Activated naive CD8-positive, alpha-beta T cell treated with anti-CD3 and anti-CD28 coated beads, Interleukin-2, amount 50 U/mL, for 16 hours (primary cell): ENCODE data around the gene RPL22.

Experiments
- DNase-seq: peaks from one replicate; pipeline ENCODE4 v3.0.0-alpha.2; 2020; ENCODE audit warnings: low read depth, low spot score

RPL22 gene

DNA sequence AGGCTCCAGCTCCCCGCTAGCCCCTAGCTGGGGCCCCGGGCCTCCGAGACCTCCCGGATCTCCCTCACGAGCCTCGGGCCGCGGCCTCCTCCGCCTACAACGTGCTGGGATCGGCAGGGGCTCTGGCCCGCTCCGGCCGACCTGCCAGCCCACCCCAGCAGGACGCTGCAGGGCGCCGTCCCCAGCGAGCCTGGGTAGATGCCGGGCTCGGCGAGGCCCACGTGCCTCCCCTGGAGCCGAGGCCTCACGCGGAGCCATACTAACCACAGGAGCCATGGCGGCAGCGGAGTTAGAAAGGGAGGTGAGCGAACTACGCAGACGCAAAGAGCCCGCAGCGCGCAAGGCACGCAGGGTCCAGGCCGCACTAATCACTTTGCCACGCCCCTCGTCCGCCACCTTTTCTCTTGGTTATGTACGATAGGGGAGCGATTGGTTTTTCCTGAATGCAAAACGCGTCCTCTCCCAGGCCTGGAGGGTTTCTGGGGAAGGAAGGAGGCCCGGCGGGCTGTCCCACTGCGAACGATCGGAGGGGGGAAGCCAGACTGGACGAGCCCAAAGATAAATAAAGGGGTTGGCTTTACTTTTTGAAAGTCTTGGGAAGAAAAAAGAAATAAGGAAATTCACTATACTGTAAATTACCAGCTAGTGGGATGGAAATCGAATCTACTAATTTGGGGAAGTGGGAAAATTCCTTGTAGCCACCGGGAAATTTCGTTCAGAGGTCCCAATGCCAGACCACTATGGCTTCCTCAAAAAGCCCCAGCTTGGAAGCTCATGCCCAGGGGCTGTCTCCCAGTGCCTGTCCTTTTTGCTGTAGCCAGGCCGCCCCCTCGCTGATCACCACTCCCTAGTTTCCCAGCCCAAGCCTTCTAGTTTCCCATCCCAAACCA is at the start of gene RPL22:
Gene RPL22, minus strand, starts transcription at position 298 of the 890 bp plus-strand sequence. Its CDS starts 22 bp downstream, at position 276.
- DNase-seq, result peak; percentile 95

GRCh38 chr1:6248161-6248776 is 48.9 kb upstream of the RPL22 start:
- no peak for DNase-seq

DNA sequence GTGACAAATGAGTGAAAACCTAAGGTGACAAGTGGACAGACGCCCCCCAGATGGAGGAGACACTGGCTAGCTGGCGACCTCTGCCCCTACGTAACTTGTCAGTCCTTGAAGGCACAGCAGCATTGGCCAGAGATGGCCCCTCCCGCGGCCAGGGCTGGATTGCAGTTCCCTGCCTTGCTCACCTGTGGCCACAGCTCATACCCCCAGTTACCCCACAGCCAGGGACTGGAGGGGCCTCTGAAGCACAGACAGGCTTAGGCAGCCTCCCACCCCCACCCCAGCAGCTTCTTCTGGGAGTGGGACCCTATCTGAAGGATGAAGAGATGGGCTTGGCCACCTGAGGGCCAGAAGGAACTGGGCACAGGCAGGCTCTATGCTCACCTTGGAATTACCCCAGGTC is 48.3 kb upstream of the RPL22 start:
- DNase-seq, result no peak

- DNase-seq, result peak; percentile 61
Observed at GRCh38 chr1:6246497-6247467, 47.4 kb upstream of the RPL22 start.

DNA sequence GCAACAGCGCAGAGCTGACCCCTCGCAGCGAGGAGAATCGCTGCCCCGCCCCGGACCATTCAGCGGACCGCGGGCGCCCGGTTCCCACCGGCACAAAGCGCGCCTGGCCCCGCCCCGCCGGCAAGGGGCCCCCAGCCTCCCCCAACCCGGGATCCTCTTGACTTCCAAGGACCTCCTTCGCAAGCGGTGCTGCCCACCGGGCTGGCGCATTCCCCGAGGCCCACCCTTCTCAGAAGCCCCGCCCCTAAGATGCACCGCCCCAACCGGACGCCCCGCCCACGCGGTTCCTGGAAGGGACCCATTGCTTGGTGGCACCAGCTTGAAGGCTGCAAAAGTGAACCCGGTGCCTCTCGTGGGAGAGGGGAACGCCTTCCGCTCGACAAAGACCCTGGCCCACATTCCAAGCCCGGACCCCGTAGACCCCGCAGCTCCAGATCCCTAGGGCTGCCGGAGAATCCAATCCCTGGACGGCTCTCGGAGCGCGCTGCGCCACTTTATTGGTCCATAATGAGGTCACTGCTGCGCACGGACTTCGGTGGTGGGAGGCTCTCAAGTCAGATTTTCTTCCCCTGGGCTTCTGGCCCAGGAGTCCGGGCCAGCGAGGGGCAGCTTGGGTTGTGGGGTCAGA is 46.6 kb upstream of the RPL22 start:
- no peak for DNase-seq

DNA sequence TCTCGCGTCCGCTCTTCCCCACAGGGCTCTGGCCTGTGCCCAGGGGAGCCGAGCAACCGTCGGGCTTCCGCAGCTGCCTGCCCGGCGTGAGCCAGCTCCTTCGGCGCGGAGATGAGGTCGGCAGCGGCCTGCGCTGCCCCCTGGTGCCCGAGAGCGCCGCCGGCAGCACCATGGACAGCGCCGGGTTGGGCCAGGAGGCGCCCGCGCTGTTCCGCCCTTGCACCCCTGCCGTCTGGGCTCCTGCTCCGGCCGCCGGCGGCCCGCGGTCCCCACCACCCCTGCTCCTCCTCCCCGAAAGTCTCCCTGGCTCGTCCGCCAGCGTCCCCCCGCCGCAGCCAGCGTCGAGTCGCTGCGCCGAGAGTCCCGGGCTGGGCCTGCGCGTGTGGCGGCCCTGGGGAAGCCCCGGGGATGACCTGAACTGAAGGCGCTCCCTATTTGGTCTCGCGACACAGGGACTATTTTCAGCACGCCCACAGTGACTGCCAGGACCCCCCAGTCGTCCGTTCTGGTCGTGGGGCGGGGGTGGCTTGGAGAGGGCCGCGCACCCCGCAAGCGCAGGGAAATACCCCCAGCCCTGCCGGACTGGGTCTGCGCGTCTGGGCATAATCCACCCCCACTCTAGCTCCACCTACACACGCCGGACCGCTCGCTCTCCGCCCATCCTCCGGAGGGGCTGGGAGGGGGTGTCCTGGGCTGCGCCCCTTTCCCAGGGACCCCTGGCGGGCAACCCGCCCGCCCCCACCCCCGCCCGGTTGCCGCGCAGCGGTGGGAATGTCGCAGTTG is 45.9 kb upstream of the RPL22 start:
- peak; percentile 59 for DNase-seq

- no peak for DNase-seq
Observed at GRCh38 chr1:6244401-6245049, 45.1 kb upstream of the RPL22 start.

DNA sequence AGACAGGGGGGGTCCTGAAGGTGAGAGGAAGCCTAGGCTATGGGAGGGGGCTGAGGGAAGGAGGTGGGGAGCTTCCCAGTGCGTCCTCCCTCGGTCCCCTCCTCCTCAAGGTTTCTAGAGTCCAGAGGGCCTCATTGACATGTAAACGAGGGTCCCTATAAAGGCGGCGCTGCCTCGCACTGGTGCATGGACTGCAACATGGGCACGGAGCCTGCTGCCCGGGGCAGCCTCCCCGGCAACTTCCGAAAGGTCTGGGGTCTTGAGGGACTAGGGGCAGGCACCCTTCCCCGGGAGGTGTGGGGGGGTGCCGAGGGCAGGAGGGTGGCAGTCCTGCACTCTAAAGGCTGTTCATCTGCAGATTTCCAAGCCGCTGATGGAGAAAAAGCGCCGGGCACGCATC is 44.6 kb upstream of the RPL22 start, which contains the start of gene HES3:
Gene HES3, plus strand, starts transcription at position 187 of the 400 bp plus-strand sequence. Its CDS starts 187 bp downstream, at position 374.
- no peak for DNase-seq

DNA sequence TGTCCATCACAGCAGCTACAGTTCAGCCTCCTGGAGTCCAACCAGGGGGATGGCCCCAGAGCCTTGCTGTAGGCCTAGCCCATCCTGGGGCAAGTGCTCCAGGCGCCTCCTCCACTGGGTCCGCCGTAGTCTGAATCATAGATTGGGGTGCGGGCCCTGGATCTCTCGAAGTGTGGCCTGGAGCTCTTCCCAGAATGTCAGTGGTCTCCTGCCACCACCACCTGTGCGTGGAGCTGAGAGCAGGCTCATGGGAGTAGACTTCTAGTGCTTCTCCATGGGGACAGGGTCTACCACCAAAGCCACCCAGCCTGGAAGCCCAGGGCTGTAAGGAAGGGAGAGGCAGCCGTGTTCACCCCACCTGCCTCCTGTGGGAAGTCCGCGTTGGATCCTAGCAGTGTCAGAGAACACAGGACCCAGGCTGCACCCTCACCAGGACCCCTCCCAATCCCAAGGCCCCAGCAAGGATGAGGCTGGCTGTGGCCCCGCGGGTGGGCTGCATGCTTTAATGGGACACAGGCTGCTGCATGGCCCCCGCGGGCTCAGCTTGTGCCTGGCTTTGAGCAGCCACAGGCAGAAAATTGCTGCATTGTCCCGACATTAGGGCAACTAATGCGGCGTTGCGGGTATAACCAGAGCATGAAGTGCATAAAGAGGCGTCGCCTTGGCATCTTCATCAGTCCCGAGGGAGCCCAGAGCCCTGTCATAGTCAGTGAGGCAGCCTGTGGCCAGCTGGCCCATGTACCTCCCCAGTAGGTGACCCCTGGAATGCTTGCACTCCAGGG is 43.8 kb upstream of the RPL22 start:
- DNase-seq, result no peak

GRCh38 chr1:6241887-6242740 is 42.7 kb upstream of the RPL22 start:
- DNase-seq, result no peak

- no peak for DNase-seq
Observed at GRCh38 chr1:6241107-6241886, 41.9 kb upstream of the RPL22 start.

DNA sequence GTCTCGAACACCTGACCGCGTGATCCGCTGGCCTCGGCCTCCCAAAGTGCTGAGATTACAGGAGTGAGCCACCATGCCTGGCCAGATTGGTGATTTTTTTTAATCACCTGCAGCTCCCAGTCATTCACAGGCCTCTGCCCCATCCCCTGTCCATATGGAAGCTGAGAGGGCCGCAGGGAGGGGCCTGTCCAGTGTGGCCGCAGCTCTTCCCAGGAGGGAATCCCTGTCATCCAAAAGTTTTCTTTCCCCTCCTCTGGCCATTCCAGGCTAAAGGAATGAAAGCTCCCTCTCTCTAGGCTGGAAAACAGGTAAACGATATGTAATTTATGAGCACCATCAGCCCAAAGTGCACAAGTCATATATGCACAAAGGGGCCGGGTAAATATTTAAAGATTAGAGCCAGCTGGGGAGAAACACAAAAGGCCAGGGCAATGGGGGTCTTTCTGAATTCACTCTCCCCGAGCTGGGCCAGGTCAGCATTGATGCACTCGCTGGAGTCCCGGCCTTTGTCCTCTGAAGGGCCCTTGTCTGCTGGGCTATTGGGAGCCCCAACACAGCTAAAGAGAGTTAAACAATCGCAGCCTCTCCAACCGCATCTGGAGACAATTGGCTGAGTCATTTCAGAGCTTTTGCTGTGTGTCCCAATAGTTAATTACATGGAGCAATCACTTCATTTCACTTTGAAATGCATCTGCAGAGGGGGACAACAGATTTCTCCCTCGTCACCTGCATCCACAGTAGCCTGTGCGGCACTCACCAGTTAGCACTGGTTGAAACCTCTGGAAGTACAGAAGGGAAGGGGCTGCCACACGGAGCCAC is 40.8 kb upstream of the RPL22 start:
- no peak for DNase-seq

DNA sequence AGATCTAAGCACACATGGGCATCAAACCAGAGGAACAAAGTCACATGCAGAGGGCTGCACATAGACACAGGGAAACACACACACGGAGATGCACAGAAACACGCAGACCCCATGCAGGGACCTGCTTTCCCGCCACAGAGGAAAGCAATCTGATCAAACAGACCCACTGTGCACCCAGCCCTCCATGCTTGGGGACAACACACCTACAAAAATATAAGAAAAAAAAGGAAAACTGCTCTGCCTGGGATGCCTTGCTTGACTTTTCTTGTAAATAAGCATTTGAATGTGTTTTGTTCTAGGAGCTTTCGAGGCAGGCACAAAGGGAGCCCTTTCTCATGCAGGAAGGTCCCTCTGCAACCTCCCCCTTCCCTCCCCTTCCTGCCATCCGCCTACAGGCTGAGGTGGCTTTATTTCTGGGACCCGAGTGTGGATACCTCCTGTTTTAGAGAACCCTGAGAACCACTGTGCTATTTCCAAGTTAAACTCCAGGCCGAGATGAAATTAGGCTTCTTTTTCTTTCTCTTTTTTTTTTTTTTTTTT is 39.9 kb upstream of the RPL22 start:
- DNase-seq, result no peak

DNA sequence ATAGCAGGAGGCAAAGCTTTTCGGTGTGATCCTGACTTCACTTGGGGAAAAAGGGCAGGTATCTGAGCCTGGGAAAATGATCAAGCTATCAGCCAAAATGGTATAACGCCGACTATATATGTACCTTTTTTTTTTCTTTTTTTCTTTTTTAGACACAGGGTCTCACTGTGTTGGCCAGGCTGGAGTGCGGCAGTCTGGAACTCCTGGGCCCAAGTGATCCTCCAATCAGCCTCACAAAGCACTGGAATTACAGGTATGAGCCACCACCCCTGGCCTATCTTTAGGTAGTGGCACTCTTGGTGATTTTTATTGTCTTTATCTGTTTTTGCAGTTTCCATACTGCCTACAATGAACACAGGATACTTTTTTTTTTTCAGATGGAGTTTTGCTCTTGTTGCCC is 37.7 kb upstream of the RPL22 start:
- no peak for DNase-seq

DNA sequence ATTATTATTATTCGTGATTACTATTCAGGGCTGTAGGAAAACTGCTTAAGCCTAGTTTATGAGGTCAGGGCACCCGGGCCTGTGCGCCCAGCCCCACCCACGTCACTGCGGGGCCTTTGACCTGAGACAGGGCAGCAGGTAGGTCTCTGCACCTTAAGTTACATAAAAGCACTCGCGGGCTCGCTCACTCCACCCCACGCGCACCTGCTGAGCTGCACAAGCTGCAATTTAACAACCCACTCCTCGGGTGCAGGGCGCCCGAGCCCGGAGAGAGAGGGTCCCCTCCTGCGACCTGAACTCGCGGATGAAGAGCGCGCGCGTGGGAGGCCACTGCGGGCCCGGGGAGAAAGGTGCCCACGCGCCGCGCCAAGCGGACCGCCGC is 35.9 kb upstream of the RPL22 start:
- no peak for DNase-seq
